Measurements from ENCODE around the gene GYS1.

Gene GYS1

DNA sequence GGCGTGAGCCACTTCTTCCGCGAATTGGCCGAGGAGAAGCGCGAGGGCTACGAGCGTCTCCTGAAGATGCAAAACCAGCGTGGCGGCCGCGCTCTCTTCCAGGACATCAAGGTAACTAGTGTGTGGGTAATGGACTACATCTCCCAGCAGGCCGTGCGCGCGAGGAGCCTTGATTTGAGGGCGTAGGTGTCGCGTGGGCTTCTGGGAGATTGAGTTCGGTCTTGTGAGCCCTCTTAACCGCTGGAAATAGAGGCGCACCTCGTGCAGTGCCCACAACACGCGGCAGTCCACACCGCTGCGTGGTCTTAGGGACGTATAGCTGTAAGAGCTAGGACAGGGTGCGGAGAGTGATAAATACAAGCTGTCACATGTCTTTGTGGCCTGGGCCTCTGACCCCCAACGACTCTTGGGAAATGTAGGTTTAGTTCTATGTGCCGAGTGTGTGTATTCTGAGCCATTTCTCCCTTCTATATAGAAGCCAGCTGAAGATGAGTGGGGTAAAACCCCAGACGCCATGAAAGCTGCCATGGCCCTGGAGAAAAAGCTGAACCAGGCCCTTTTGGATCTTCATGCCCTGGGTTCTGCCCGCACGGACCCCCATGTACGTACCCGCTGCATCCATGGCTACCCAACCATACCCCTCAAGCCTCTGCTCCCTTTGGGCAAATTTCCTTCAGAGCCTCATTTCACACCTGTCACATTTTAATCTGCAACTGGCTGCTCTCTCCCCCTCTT lies 27.1 kb downstream of the GYS1 start:
- intact Hi-C loops (cut with DNase I), result loop anchor here (10.0 kb wide), 1 partner anchor 61 kb away; the partner anchor contains the start of gene NUCB1
- DNase-seq, result peak; percentile 83 to 98 (median 91)

DNA sequence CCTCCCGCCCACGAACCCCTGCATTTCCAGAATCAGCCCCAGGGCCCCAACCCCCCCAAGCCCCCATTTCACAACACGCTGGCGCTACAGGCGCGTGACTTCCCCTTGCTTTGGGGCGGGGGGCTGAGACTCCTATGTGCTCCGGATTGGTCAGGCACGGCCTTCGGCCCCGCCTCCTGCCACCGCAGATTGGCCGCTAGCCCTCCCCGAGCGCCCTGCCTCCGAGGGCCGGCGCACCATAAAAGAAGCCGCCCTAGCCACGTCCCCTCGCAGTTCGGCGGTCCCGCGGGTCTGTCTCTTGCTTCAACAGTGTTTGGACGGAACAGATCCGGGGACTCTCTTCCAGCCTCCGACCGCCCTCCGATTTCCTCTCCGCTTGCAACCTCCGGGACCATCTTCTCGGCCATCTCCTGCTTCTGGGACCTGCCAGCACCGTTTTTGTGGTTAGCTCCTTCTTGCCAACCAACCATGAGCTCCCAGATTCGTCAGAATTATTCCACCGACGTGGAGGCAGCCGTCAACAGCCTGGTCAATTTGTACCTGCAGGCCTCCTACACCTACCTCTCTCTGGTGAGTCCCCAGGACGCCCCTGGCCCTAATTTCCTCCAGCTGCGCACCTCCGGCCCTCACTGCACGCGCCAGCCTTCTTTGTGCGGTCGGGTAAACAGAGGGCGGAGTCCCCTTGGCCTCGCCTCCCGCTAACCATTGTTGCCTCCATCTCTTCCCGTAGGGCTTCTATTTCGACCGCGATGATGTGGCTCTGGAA lies 27.9 kb downstream of the GYS1 start, which contains the start of gene FTL:
Gene FTL, plus strand, starts transcription at position 270 of the 766 bp plus-strand sequence. Its CDS starts 199 bp downstream, at position 469.
- intact Hi-C loops (cut with DNase I), result loop anchor here (10.0 kb wide), 1 partner anchor 60 kb away; the partner anchor contains the start of gene NUCB1
- peak; percentile 98 to 100 (median 99) for DNase-seq

DNA sequence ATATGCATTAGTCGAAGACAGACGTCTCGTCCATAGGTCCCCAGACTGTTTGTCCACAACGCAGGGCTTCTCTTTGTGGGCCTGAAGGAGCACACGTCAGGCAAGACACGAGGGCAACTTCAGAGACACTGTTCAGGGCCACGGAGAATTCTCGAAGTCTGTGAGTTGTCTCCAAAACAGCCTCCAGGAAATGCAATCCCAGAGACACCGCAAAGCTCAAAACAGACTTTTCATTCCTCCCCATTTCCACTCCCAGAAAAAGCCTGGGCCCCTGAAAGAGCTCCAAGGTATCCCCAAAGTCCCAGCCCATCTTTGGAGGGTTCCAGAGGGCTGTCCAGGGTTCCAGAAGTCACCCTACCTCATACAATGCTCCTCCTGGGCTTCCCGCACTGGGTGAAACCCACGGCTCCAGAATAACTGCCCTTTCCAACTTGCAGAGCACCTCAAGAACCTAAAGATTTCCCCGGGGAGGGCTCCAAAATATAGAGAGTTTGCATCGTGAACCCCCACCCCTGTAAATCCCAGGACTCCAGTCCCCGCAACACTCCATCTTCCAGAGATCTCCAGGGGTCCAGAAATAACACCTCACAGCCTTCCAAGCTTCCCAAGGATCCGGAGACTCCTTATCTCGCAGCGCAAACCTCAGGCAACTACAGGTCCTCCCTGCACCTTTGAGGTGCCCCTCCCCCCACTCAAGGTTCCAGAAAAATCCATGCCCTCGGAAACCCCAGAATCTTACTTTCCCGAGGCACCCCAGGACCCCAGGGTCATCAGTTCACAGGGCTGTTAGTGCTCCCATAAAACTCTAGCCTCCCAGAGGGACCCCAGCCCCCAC lies 28.7 kb downstream of the GYS1 start:
- DNase-seq, result no peak
- intact Hi-C loops (cut with DNase I), result loop anchor here (10.0 kb wide), 1 partner anchor 60 kb away; the partner anchor contains the start of gene NUCB1

DNA sequence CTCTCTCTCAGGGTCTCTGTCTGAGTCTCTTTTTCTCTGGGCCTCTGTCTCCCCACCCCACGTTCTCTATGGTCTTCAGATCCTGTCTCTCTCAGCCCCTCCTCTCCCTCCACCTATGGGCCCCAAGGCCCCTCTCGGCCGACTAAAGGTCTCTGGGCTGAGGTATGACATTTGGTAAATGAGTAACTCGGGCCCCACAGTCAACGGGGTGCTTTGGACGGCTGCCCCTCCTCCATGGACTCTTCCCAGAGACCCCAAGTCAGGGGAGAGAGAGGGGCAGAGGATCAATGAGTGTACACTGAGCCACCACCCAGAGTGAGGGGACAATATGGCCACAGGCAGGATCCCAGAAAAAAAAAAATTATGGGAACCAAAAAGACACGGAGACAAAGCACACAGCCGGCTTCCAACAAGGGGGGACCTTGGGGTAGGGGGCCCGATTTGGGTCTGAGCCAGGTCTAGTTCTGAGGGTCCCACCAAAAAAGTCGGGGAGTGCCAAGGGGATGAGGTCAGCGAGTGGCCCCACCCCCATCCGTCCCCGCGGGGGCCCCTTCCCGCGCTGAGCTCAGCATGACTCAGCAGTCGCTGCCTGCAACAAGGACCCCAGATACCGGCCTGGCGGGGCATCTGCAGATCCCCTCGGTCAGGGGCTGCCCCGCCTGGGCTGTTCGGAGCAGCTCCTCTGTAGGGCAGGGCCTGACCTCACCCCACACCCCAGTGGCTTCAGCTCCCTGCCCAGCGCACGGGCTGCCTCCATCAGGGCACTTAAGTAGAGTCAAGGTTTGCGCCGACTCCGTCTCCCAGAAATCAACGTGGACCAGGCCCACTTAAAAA lies 29.5 kb downstream of the GYS1 start:
- intact Hi-C loops (cut with DNase I), result loop anchor here (10.0 kb wide), 1 partner anchor 59 kb away; the partner anchor contains the start of gene NUCB1
- DNase-seq, result peak; percentile 48 to 96 (median 73)

DNA sequence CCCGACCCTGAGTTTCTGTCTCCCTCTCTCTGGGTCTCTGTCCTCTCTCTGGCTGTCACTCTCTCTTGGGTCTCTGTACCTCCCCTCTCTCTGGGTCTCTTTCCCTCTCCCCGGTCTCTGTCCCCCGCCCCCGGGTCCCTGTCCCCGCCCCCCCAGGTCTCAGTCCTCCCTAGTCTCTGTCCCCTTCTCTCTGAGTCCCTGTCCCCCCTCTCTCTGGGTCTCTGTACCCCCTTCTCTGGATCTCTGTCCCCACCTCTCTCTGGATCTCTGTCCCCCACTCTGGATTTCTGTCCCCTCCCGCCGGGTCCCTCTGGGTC lies 30.3 kb downstream of the GYS1 start:
- intact Hi-C loops (cut with DNase I), result loop anchor here (10.0 kb wide), 1 partner anchor 58 kb away; the partner anchor contains the start of gene NUCB1
- no peak for DNase-seq

DNA sequence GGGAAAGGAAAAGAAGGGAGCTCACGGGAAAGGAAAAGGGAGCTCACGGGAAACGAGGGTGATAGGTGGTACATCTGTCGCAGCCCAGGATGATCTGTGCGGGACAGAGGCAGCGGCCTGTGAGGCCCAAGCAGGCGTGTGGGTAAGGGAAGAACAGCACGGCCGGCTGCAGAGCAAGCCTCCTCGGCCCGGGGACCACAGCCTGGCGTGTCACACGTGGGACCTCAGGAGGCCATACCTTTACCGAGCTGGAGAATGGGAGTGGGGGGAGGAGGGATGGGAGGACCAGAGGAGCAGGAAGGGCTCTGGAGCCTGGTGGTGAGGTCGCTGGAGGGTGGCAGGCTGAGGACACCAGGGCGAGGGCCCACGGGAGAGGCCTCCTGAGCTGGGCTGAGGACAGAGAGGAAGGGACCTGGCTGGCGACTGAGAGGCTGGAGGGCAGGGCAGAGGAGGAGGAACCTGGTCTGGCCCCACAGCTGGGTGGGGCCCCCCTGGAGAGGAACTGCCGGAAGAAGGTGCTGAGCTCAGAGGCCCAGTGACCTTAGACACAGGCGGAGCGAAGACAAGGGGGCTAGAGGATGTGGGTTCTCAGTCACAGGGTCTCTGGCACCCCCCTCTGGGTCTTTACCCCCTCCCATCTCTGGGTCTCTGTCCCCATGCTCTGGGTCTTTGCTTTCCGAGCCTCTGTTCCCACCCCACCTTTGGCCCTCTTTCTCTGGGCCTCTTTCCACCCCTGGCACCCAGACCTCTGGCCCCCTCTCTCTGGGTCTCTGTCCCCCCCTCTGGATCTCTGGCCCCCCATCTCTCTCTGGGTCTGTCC lies 30.9 kb downstream of the GYS1 start:
- intact Hi-C loops (cut with DNase I), result loop anchor here (10.0 kb wide), 1 partner anchor 57 kb away; the partner anchor contains the start of gene NUCB1
- DNase-seq, result peak in 2 of 10 donors; percentile 25 to 89

DNA sequence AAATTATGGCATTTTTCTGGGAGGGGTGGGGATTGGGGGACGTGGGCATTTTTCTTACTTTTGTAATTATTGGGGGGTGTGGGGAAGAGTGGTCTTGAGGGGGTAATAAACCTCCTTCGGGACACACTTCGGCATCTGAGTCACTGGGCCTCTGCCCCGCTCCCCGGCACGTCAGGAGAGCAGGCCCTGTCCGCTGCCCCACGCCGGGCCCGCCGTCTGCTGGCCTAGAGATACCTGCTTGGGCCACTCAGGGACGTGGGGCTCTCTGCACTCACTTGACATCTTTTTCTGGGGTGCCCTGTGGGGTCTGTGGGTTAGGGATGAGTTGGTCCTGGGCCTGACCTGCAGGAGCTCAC lies 31.5 kb downstream of the GYS1 start:
- intact Hi-C loops (cut with DNase I), result loop anchor here (10.0 kb wide), 1 partner anchor 57 kb away; the partner anchor contains the start of gene NUCB1
- no peak for DNase-seq

DNA sequence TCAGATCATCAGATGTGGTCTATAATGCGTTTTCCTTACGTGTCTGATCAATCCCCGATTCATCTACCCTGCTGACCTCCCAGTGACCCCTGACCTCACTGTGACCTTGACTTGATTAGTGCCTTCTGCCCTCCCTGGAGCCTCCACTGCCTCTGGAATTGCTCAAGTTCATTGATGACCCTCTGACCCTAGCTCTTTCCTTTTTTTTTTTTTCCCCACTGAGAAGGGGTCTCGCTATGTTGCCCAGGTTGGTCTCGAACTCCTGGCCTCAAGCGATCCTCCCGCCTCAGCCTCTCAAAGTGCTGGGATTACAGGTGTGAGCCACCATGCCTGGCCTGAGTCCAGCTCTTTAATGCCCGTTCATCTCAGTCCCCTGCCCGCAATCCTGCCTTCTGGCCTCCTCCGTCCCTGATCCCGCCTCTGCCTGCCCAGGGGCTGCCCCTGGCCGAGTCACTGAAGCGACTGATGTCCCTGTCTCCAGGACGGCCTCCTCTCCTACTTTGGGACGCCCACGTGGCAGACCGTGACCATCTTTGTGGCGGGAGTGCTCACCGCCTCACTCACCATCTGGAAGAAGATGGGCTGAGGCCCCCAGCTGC lies 32.0 kb downstream of the GYS1 start:
- DNase-seq, result no peak
- intact Hi-C loops (cut with DNase I), result loop anchor here (10.0 kb wide), 1 partner anchor 56 kb away; the partner anchor contains the start of gene NUCB1

DNA sequence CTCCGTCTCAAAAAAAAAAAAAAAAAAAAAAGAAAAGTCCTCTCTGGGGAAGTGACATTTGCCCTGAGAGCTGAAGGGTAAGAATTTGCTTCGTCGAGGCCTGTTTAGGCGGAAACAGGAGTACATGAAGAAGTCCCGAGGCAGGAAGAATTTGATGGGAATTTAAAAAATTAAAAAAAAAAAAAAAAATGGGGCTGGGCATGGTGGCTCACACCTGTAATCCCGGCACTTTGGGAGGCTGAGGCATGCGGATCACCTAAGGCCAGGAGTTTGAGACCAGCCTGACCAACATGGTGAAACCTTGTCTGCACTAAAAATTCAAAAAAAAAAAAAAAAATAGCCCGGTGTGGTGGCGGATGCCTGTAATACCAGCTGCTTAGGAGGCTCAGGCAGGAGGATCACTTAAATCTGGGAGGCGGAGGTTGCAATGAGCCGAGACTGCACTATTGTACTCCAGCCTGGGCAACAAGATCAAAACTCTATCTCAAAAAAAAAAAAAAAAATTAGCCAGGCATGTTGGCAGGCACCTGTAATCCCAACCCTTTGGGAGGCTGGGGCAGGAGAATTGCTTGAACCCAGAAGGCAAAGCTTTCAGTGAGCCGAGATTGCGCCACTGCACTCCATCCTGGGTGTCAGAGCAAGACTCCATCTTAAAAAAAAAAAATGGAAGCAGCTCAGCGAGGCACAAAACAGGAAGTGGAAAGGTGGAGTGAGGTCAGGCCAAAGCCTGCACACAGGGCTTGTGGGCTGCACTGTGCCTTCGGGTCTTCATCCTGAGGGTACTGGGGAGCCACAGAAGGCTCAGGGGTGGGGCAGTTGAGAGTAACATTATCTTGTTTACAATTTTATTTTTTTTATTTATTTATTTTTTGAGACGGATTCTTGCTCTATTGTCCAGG lies 33.5 kb downstream of the GYS1 start:
- intact Hi-C loops (cut with DNase I), result loop anchor here (10.0 kb wide), 1 partner anchor 55 kb away; the partner anchor contains the start of gene NUCB1
- DNase-seq, result no peak

DNA sequence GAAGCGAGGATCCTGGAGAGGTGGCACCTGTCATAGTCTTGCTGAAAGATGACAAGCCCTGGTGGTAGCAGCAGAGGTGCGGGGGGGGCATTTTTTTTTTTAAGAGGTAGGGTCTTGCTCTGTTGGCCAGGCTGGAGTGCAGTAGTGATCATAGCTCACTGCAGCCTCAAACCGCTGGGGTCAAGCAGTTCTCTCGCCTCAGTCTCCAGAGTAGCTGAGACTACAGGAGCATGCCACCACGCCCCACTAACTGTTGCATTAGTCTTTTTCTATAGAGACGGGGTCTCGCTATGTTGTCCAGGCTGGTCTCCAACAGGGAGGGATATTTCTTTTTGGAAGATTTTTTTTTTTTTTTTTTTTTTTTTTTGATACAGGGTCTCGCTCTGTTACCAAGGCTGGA lies 35.1 kb downstream of the GYS1 start:
- intact Hi-C loops (cut with DNase I), result no loop called here

DNA sequence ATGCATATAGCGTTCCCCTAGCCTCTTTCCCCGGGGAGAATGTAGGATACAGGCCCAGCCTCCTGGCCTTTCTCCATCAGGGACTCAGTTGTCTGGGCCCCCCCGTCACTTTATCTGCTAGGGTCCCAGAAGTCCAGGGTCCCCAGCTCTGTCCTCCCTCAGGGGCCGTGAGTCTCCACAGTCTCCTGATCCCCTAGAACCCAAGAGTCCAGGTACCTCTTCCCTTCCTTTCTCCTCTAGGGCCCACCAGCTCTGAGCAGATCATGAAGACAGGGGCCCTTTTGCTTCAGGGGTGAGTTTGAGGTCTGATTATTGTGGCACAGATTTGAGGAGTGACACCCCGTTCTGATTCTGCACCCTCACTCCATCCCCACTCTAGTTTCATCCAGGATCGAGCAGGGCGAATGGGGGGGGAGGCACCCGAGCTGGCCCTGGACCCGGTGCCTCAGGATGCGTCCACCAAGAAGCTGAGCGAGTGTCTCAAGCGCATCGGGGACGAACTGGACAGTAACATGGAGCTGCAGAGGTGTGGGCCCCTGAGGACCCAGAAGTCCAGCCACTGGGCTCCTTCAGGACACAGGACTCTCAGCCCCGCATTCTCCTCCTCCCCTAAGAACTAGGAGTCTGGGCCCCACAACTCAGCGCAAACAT lies 37.7 kb downstream of the GYS1 start:
- intact Hi-C loops (cut with DNase I), result no loop called here
- no peak for DNase-seq

More for the DNA sequence above, 35.1 kb downstream of the GYS1 start:
- no peak for DNase-seq

DNA sequence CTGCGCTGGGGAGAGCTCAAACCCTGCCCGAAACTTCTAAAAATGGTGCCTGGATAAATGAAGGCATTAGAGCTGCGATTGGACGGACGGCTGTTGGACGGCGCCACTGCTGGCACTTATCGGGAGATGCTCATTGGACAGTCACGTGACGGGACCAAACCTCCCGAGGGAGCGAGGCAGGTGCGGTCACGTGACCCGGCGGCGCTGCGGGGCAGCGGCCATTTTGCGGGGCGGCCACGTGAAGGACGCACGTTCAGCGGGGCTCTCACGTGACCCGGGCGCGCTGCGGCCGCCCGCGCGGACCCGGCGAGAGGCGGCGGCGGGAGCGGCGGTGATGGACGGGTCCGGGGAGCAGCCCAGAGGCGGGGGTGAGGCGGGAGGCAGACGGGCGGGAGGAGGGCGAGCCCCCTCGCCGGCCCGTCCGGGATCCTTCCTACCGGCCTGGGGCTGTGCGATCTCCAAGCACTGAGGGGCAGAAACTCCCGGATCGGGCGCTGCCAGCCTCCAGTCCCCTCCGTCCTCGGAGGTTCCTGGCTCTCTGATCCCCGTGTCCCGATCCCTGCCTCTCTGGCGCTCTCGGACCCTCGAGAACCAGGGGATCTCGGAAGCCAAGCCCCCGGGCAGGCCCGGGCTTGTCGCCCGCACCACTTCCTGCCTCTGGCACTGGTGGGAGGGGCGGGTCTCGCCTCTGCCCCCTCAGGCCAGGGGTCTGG lies 38.4 kb downstream of the GYS1 start, which contains the start of gene BAX:
Gene BAX, plus strand, starts transcription at position 281 of the 713 bp plus-strand sequence. Its CDS starts 54 bp downstream, at position 335.
- peak; percentile 94 to 99 (median 96) for DNase-seq
- intact Hi-C loops (cut with DNase I), result no loop called here

DNA sequence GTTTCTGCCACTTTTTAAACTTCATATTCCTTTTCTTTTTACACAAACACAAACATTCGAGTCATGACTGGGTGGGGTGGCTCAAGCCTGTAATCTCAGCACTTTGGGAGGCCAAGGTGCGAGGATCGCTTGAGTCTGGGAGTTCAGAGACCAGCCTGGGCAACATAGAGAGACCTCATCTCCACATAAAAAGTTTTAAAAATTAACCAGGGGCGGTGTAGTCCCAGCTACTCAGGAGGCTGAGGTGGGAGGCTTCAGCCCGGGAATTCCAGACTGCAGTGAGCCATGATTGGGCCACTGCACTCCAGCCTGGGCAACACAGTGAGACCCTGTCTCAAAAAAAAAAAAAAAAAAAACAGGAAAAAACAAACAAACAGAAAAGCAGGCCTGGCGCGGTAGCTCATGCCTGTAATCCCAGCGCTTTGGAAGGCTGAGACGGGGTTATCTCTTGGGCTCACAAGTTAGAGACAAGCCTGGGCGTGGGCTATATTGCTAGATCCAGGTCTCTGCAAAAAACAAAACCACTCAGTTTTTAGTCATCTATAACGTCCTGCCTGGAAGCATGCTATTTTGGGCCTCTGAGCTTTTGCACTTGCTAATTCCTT lies 39.0 kb downstream of the GYS1 start:
- no peak for DNase-seq
- intact Hi-C loops (cut with DNase I), result no loop called here

DNA sequence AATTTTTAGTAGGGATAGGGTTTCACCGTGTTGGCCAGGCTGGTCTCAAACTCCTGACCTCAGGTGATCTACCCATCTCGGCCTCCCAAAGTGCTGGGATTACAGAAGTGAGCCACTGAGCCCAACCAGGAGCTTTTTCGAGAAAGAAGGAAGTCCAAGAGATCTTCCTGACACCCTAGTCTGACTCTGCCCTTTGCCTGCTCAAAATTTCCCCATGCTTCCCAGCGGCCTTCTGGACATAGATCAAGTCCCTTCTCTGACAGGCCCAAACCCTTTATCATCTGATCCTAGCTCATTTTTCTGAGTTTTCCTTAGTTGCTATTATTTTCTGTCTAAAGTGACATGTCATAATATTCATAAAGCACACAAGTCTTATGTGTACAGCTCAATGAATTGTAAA lies 40.0 kb downstream of the GYS1 start:
- intact Hi-C loops (cut with DNase I), result no loop called here
- DNase-seq, result no peak

DNA sequence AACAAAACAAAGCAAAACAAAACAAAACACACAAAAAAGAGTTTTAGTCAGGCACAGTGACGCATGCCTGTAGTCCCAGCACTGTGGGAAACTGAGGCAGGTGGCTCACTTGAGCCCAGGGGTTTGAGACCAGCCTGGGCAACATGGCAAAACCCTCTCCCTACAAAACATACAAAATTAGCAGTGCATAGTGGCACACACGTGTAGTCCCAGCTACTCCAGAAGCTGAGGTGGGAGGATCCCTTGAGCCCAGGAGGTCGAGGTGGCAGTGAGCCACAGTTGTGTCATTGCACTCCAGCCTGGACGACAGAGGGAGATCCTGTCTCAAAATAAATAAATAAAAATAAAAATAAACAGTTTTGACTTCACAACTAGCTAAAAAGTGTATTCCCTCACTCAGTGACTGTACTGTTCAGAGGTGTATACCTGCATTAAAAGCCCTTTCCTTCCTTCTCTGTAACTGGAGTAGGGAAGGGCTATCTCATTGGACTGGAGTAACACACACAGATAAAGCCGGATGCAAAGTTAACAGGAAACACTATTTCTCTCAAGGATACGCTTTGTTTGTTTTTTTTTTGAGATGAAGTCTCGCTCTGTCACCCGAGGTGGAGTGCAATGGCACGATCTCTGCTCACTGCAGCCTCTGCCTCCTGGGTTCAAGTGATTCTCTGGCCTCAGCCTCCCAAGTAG lies 42.1 kb downstream of the GYS1 start:
- intact Hi-C loops (cut with DNase I), result no loop called here
- DNase-seq, result no peak

All from posterior cingulate gyrus (tissue), 11 donors.